Ectodermal cell (in vitro differentiated cells): ENCODE measurements around the gene DCDC2C.

Source experiments
- H3K27ac ChIP-seq: 2 replicates; pipeline ENCODE4 v1.7.0; 2013; ENCODE audit warnings: mild to moderate bottlenecking, low read depth, low read length; ENCODE audit not compliant: insufficient read depth, poor library complexity, severe bottlenecking
- H3K27me3 ChIP-seq: 2 replicates; pipeline ENCODE4 v1.7.0; 2013; ENCODE audit warnings: mild to moderate bottlenecking, low read length; ENCODE audit not compliant: insufficient read depth, control insufficient read depth, poor library complexity, severe bottlenecking
- H3K36me3 ChIP-seq: one replicate; pipeline ENCODE4 v1.7.0; 2013; ENCODE audit warnings: low read length; ENCODE audit not compliant: control insufficient read depth, insufficient read depth
- H3K4me1 ChIP-seq: one replicate; pipeline ENCODE4 v1.7.0; 2013; ENCODE audit warnings: low read length; ENCODE audit not compliant: control insufficient read depth, insufficient read depth
- H3K4me3 ChIP-seq: 2 replicates; pipeline ENCODE4 v1.7.0; 2013; ENCODE audit warnings: low read depth, low read length, control low read depth; ENCODE audit not compliant: insufficient read depth
- H3K9me3 ChIP-seq: 2 replicates; pipeline ENCODE4 v1.7.0; 2013; ENCODE audit warnings: mild to moderate bottlenecking, low read length, moderate library complexity; ENCODE audit not compliant: control insufficient read depth
- WGBS, 2 experiments: methylation state at CpG; one replicate each; pipeline ENCODE4 v1.1.7; 2013; ENCODE audit warnings: missing lambda C conversion rate in 2 of 2; 5-methylcytosine and 5-hydroxymethylcytosine counted together

The DCDC2C gene

GRCh38 chr2:3840611-3841155 is 137.3 kb downstream of the DCDC2C start:
- H3K4me1 ChIP-seq = peaks cover 8% of the 10 kb centered on the region
- no peak overlapping the region for H3K27ac ChIP-seq
- no peaks in the 10 kb centered on the region for H3K9me3 ChIP-seq
- no peak overlapping the region for H3K4me3 ChIP-seq
- H3K27me3 ChIP-seq = no peaks in the 10 kb centered on the region
- 94 to 96% methylated on average over 15 of the region's 15 CpGs for WGBS, 2 experiments
- H3K36me3 ChIP-seq = no peaks in the 10 kb centered on the region

- Histone ChIP-seq H3K9me3 (no peaks in the 10 kb centered on the region), H3K4me1 (no peaks in the 10 kb centered on the region), H3K4me3 (no peak overlapping the region), H3K27me3 (no peaks in the 10 kb centered on the region), H3K27ac (no peak overlapping the region), H3K36me3 (no peaks in the 10 kb centered on the region)
- WGBS, 2 experiments = 79 to 93% methylated on average over 8 to 9 of the region's 9 CpGs
Measured at GRCh38 chr2:3847397-3848052, 144.2 kb downstream of the DCDC2C start.

- Histone ChIP-seq H3K36me3 (no peaks in the 10 kb centered on the region), H3K4me1 (no peaks in the 10 kb centered on the region), H3K27ac (no peak overlapping the region), H3K27me3 (no peaks in the 10 kb centered on the region), H3K4me3 (no peak overlapping the region), H3K9me3 (peaks cover 2% of the 10 kb centered on the region)
- WGBS, 2 experiments = 83% methylated on average over 9 of the region's 9 CpGs
Measured at GRCh38 chr2:3848776-3849175, 145.4 kb downstream of the DCDC2C start.

- 82 to 83% methylated on average over 7 of the region's 7 CpGs for WGBS, 2 experiments
- Histone ChIP-seq H3K27me3 (no peaks in the 10 kb centered on the region), H3K36me3 (no peaks in the 10 kb centered on the region), H3K9me3 (peaks cover 2% of the 10 kb centered on the region), H3K4me1 (no peaks in the 10 kb centered on the region), H3K4me3 (no peak overlapping the region), H3K27ac (no peak overlapping the region)
Measured at GRCh38 chr2:3849213-3849612, 145.8 kb downstream of the DCDC2C start.

GRCh38 chr2:3857576-3857975 is 154.2 kb downstream of the DCDC2C start:
- H3K36me3 ChIP-seq = no peaks in the 10 kb centered on the region
- H3K9me3 ChIP-seq = peaks cover 2% of the 10 kb centered on the region
- H3K27ac ChIP-seq = no peak overlapping the region
- no peak overlapping the region for H3K4me3 ChIP-seq
- no peaks in the 10 kb centered on the region for H3K27me3 ChIP-seq
- 91 to 92% methylated on average over 4 of the region's 4 CpGs for WGBS, 2 experiments
- no peaks in the 10 kb centered on the region for H3K4me1 ChIP-seq

GRCh38 chr2:3864943-3865865 is 161.8 kb downstream of the DCDC2C start:
- H3K4me3 ChIP-seq = no peak overlapping the region
- no peaks in the 10 kb centered on the region for H3K9me3 ChIP-seq
- no peaks in the 10 kb centered on the region for H3K36me3 ChIP-seq
- H3K4me1 ChIP-seq = no peaks in the 10 kb centered on the region
- no peak overlapping the region for H3K27ac ChIP-seq
- no peaks in the 10 kb centered on the region for H3K27me3 ChIP-seq
- 93 to 94% methylated on average over 15 to 16 of the region's 16 CpGs for WGBS, 2 experiments

- no peak overlapping the region for H3K4me3 ChIP-seq
- no peaks in the 10 kb centered on the region for H3K4me1 ChIP-seq
- H3K9me3 ChIP-seq = no peaks in the 10 kb centered on the region
- H3K36me3 ChIP-seq = no peaks in the 10 kb centered on the region
- no peak overlapping the region for H3K27ac ChIP-seq
- 95 to 96% methylated on average over 5 of the region's 5 CpGs for WGBS, 2 experiments
- no peaks in the 10 kb centered on the region for H3K27me3 ChIP-seq
Measured at GRCh38 chr2:3867469-3867868, 164.1 kb downstream of the DCDC2C start.

GRCh38 chr2:3868012-3868805 is 164.8 kb downstream of the DCDC2C start:
- no peaks in the 10 kb centered on the region for H3K27me3 ChIP-seq
- WGBS, 2 experiments = 84% methylated on average over 14 of the region's 14 CpGs
- H3K9me3 ChIP-seq = no peaks in the 10 kb centered on the region
- H3K36me3 ChIP-seq = no peaks in the 10 kb centered on the region
- no peaks in the 10 kb centered on the region for H3K4me1 ChIP-seq
- H3K4me3 ChIP-seq = no peak overlapping the region
- H3K27ac ChIP-seq = no peak overlapping the region

- Histone ChIP-seq H3K4me1 (no peaks in the 10 kb centered on the region), H3K27me3 (no peaks in the 10 kb centered on the region), H3K4me3 (no peak overlapping the region), H3K27ac (no peak overlapping the region), H3K36me3 (no peaks in the 10 kb centered on the region), H3K9me3 (no peaks in the 10 kb centered on the region)
- 84 to 87% methylated on average over 6 to 7 of the region's 7 CpGs for WGBS, 2 experiments
Measured at GRCh38 chr2:3870222-3870621, 166.8 kb downstream of the DCDC2C start.
